GM19351 (cell line): ENCODE data around the gene MARS1.

Experiments
- ATAC-seq: cut with Tn5 transposase; IDR thresholded peaks from one replicate; pipeline ENCODE4 v1.9.1; 2021; ENCODE audit warnings: mild to moderate bottlenecking, moderate library complexity; ENCODE audit not compliant: unreplicated experiment

Gene MARS1

GRCh38 chr12:57470970-57471656 lies 16.8 kb upstream of the MARS1 start:
- ATAC-seq = no peak

GRCh38 chr12:57471661-57472060 lies 16.2 kb upstream of the MARS1 start:
- no peak for ATAC-seq

DNA sequence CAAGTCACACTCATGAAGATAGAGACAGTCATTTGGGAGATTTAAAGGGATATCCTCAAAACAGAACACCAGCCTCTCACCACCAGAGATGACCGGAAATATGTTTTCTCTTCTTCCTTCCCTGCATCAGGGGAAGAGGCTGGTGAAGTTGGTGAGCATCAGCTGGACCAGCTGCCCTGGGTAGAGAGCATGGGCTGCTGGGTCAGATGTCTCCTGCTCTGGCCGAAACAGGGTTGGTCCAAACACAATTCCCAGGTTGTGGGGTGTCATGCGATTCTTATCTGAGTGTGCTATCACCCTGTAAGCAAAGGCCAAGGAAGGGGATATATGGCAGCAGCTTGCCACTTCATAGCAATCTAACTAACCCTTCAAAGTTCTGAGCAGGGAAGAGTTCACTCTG lies 15.5 kb upstream of the MARS1 start:
- no peak for ATAC-seq

DNA sequence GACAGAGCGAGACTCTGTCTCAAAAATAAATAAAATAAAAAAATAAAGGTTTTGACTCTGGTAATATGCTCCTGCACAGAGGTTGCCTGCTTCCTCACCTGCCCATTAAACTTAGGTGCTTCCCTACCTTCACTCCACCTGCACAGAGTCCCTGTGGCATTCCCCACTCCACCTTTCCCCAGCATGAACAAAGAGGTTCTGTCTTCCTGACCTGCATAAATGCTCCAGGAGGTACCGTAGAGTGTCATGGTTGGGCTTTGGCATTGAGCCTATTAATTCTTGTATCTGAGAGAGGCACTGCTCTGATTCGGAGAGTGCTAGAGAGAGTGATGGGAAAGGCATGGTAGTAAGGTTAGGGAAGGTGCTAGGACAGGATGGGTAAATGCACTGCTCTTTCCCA lies 14.5 kb upstream of the MARS1 start:
- ATAC-seq = no peak

GRCh38 chr12:57473886-57474285 lies 14.0 kb upstream of the MARS1 start:
- no peak for ATAC-seq

- no peak for ATAC-seq
Observed at GRCh38 chr12:57474430-57474829, 13.4 kb upstream of the MARS1 start.

GRCh38 chr12:57474862-57475261 lies 13.0 kb upstream of the MARS1 start:
- ATAC-seq = no peak

GRCh38 chr12:57475271-57476161 lies 12.4 kb upstream of the MARS1 start:
- ATAC-seq = no peak

GRCh38 chr12:57476162-57476992 lies 11.5 kb upstream of the MARS1 start:
- peak; percentile 47 for ATAC-seq

DNA sequence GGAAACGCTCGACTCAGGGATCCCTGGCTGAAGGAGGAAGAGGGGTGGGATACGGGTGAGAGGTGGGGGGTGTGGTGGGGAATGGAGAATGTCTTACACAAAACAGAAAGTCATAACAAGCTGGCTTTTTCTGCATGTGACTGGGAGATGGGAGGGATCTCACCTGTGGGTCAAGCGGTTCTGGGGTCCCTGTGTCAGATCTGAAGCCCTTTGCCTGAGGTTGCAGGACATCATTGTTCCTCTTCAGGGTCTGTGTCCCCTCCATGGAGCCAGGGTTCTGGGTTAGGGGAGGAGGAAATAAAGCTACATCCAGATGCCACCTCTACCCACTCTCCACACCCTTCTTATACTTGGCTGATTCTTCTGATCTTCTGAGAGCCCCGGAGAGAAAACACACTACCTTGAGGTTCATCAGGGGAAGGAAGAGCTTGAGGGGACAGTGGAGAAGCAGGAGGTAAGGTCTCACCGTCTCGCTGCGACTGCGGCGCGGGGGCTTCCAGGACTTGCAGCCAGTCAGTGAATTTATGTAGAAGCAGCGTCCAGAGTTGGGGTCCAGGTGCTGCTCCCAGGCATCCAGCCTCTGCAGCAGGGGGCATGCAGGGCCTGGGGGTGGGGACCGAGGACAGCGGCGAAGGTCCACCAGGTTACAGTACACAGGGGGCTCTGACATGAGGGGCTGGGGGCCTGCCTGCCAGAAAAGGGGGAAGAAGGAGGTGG lies 10.7 kb upstream of the MARS1 start:
- ATAC-seq = no peak

DNA sequence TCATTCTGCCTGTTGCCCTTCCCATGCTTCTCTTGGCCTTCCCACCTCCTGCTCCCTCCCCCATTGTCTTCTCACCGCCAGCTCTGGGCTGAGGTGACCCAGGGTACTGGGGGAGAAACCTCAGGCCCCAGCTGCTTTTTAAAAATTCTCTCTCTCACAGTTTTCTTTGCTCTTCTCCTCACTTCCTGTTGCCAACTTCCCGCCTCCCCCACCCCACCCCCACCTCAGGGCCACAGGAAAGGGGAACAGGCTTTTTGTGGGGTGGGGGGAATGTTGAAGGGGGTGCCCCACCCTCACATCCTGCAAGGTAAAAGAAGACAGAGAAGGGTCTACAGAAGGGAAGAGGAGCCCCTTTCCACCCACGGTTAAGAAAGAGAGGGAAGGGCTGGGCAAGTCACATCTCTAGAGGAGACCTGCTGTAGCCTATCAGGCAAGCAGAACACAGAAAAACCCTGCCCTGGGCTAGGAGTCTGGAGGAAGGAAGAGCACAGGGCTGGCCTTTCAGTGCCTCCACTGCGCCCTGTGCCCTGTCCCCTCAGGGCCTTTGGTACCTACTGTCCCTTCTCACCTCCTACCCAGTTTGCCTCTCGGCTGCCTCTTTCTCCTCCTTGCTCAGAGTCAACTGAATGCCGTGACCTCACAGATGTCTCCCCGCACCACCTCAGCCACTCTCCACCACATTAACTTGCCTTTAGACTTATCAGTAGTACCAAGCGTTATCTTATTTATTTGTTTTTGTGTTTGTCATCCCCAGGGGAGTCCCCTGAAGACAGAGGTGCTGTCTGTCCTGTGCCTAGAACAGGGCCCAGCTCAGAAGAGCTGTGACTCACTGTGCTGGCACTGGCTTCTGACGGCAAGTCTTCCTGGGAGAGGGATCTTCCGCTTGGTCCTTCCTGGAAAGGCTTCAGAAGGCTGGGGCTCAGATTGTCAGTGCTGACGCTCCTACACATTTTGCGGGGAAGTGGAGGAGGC lies 9.9 kb upstream of the MARS1 start:
- peak; percentile 34 for ATAC-seq

- no peak for ATAC-seq
Observed at GRCh38 chr12:57479043-57479375, 8.9 kb upstream of the MARS1 start.

GRCh38 chr12:57479376-57480115 lies 8.3 kb upstream of the MARS1 start, which contains the start of gene ARHGAP9:
ARHGAP9 (minus strand) TSS chr12:57479866; CDS start chr12:57479406, 460 bp downstream.
- ATAC-seq = peak; percentile 44

- no peak for ATAC-seq
Observed at GRCh38 chr12:57481671-57482070, 6.2 kb upstream of the MARS1 start.

GRCh38 chr12:57483466-57483865 lies 4.4 kb upstream of the MARS1 start:
- no peak for ATAC-seq

DNA sequence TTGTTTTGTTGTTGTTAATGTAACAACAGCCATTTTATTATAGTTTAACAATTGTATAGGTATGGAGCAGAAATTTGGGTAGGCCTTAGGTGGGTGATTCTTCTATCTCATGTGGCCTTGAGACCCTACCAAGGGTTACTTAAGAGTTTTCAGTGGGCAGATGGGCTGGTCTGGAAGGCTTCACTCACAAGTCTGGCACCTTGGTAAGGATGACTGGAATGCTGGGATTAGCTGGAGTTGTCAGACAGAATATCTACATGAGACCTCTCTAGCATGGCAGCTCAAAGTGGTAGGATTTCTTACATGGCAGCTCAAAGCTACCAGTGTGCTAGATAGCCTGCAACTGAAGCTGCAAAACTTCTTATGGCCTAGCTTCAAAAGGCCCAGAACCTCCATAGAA lies 2.2 kb upstream of the MARS1 start:
- no peak for ATAC-seq

GRCh38 chr12:57487055-57487596 lies 742 bp upstream of the MARS1 start:
- no peak for ATAC-seq

DNA sequence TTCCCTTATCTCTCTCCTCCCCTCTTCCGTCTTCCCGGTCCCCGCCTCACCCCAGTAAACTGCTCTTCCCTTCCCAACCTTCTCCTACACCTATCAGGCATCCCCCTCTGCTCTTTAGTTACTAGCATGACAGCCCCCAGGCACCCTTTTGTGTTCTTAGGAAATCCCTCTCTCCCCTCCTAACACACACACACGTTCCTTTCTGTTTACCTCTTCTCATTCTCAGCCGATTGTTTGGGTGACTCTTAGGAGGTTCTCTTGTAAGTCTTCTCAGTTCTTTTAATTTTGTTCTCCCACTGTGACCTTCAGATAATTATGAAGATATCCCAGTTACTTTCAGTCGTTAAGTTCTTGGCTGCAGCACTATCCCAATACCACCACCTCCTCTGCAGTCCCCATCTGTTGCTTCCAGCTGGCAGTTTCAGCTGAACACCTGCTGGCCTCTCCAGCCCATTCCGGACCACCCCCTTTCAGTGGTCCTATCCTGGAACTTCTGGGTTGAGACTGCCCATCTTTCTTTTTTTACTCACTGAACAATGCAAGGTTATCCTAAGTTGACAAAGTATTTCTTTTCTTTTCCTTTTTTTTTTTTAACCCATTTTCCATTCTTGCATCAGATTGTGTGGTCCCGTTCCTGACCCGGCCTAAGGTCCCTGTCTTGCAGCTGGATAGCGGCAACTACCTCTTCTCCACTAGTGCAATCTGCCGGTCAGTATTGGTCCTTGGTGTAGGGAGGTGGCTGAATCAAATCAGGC lies 711 bp downstream of the MARS1 start:
- ATAC-seq = no peak
